Lung microvascular endothelial cell (primary cell): ENCODE measurements around the gene TP73. TPM values are rescaled to one million over a fixed set of nuclear protein-coding genes. Genes with fewer than 3 reads are reported as not detected.

Experiments used
- DNase-seq, 2 donors: peaks; one replicate each; pipeline versions ENCODE4 v3.0.0 to v3.0.0-alpha.2; 2010; ENCODE audit warnings: low read depth in 2 of 2
- total RNA-seq: library from RNA; depleted of rRNA; stranded (reverse); fragments of >200 nt; gene quantifications from 2 replicates; pipeline ENCODE4 v1.2.1, GENCODE V29; 2014

The TP73 gene
- total RNA-seq, 1 donor from 2014 or later, result under 0.01 TPM

DNA sequence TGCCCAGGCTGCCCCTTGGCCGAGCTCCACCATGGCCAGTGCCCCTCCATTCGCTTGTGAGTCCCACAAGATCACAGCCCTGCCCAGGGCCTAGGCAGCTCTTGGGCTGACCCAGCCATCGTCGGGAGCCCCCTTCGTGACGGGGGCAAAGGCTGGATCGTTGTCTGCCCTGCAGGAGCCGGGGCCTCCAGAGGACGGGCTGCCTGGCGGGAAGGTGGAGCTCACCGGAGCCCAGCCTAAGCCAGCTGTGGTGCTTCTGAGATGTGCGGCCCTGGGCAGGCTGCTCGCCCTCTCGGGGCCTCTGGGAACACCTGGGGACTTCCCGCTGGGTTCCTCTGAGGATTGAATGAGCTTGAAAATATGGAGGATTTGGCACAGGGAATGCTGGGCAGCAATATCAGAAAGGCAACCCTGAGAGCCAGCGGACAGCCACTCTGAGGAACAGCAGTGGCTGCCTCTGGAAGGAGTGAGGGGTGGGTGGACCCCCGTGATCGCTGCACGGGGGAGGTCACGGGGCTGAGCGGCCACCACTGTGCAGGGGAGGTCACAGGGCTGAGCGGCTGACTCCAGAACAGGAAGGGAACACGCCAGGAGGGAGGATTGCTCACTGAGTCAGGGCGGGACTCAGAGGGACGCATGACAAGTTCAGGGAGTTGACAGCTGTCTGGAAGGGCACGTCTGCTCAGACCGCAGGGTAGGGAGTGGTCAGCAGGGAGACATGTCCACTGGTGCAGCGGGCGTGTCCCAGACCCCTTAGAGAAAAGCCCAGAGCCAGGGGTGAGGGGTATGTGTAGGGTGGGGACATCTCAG is 19.3 kb downstream of the TP73 start:
- DNase-seq, result peak in 1 of 2 donors; percentile 33

DNA sequence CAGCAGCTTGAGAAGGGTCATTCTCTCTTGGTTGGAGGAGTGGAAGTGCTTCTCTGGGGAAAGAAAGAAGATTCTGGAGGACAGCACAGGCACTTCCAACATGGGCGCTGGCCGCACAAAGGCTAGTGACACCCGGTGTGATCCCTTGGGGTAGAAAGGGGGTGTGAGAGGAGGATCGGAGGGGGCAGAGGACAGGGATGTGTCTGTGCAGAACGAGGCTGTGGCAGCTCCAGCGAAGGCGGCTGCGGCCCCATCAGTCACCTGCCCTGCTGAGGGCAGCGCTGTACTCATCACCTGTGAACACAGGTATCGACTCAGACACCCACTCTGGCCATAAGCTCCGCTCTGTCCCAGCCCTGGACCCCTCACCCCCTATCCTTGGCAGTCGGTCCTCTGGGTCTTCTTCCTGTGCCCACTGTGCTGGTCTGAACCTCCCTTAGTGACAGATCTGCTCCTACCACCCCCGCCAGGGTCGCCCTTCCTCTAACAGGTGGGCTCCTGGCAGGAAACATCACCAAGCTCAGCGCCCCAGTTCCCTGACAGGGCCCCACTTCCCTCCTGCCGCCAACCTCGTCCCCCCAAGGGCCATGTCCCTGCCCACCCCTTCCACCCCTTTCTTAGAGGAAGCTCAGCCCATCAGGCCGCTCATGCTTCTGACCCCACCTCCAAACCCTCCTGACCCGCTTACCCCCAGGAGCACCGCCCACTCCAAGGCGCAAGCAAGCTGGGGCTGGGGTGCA is 20.1 kb downstream of the TP73 start:
- no peak for DNase-seq

DNA sequence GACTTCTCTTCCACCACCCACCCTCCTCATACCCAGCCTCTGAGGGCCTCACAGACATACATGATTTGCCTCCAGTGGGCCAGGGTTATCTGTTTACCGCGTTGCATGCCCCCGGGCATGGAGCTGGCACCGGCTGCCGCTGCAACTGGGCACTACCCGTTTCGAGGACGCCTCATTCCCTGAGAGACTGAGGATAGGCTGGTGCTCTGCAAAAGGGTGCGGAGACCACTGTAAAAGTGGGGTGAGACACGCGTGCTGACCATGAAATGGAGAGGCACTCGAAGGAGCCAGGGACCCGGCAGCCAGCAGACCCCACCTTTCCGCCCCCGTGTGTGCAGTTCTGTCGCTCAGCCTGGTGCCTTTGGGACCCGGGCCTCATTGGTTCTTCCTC is 20.6 kb downstream of the TP73 start:
- no peak for DNase-seq

DNA sequence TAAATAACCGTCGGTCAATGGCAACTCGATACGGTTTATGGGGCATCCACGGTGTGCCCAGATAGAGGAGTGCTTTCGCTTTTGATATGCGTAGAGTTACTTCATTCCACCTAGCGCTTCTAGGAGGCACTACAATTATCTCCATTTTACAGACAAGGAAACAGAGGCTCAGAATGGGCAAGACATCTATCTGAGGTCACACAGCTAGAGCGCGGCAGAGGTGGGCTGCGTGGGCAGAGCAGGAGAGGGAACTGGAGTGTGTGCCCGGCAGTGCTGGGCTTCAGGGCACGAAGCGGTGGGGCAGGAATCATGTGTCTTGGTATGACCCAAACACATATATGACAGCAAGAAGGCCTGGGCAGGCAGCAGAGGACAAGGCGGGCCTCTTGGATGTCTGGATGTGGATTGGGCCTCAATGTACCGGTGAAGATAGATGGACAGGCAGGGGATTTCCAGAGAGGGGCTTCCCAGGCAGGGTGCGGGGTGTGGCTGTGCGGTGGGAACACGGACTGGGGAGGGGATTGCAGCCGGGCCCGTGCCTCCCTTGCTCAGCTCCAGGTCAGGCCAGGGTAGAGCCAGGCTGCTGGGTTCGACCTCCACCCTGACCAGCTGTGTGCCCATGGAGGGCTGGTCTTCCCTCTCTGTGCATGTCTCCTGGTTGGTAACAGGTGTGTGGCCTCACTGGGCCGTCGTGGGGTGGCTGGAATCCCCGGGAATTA is 21.2 kb downstream of the TP73 start:
- no peak for DNase-seq

DNA sequence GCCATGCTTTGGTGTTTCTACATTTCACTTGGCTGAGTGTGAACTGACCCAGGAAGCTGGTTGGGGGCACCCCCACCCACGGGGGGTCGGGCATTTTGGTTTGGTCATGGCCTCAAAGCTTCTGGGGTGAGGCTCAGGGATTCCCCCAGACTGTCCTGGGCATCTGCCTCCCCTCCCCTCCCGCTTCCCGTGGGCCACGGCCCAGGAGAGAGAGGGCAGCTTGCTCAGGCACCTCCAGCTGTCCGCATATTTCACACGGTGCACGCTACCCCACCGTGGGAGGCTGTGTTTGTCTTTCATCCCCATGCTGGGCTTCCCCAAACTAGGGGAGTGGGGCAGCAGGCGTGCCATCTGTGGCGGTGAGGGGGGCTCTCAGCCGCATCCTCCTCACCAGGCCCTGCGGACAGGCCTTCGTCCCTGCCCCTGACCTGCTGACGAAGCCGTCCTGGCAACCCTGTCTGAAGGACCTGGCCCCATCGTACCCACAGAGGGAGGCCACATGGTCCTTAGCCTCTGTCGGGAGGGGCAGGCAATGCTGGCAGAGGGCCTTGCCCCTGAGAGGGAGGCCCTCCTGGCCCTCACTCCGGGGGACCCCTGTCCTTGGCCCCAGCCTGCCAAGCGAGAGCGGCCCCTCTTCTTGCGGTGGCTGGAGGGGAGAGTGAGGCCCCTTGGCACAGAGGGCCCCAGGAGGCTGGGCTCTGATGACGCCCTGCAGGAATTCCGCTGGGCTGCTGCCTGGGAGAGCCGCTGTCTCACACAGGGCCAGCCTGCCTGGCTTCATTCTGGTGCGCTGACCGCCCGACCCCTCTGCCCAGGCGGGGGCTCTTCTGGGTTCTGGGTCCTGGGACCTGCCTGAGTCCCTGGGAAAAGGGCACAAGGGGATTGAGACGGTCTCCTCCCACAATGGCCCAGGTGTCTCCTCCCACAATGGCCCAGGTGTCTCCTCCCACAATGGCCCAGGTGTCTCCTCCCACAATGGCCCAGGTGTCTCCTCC is 22.1 kb downstream of the TP73 start:
- DNase-seq, result no peak

DNA sequence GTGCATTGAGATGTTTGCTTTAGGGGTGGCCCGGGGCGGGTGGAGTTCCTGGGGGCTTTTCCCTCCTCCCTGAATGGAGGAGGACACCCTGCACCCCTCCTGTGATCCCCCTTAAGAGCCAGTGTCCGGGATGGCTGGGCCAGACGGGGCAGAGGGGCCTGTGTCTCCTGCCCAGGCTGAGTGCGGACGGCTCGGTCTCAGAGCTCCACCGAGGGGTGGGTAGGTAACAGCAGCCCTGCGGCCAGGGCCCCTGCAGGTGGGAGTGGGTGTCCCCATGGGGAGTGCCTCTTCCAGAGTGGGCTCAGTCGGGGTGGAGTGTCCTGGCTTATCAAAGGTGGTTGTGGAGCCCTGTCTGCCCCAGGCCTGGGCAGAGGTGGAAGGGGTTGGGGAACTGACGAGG is 23.1 kb downstream of the TP73 start:
- DNase-seq, result no peak

DNA sequence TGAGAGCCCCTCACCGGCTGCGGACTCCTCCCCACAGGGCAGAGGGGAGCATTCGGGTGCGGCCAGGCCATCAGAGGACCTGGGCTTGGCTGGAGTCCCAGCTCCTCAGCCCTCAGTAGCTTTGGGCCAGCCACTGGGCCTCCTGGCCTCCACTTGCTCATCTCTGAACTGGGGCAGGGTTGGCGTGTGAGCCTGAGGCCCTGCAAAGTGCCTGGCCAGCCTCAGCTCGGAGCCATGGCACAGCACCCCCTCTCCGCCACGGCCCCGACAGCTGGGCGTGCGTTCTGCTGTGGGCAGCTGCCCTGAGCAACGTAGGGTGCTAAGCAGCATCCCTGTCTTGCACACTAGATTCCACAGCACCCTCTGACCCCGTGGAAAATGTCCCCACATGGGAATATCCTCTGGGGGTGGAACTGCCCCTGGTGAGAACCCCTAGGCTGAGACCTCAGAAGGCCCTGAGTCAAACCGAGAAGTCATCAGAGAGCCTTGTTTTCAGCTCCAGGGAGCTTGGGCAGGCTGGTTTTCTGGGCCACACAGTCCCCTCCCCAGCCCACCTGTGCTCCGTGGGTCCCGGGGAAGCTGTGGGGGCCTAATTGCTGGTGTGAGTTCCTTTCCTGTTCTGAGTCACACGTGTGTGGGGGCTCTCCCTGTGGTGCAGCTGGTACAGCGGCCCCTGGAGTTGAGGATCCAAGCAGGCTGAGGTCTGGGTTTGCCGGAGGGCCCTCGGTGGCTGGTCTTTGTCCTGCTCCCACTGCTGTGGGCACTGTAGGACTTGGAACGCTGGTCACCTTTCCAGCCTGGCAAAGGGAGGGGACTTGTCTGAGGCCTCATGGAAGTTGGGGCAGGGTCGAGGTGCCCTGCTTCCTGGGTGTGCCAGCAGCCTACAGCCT is 24.5 kb downstream of the TP73 start:
- no peak for DNase-seq

DNA sequence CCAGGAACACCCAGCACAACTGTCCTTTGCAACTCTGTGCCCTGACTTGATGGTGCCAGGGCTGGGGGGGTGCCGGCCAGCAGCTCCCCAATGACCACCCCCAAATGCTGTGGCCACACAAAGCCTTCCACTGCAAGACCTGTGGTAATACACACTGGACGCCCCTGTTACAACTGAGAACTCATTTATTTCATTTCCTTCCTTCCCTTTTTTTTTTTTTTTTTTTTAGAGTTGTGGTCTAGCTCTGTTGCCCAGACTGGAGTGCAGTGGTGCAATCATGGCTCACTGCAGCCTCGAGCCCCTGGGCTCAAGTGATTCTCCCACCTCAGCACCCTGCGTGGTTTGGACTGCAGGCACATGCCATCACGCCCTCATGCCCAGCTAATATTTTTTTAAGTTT is 25.2 kb downstream of the TP73 start:
- DNase-seq, result no peak

DNA sequence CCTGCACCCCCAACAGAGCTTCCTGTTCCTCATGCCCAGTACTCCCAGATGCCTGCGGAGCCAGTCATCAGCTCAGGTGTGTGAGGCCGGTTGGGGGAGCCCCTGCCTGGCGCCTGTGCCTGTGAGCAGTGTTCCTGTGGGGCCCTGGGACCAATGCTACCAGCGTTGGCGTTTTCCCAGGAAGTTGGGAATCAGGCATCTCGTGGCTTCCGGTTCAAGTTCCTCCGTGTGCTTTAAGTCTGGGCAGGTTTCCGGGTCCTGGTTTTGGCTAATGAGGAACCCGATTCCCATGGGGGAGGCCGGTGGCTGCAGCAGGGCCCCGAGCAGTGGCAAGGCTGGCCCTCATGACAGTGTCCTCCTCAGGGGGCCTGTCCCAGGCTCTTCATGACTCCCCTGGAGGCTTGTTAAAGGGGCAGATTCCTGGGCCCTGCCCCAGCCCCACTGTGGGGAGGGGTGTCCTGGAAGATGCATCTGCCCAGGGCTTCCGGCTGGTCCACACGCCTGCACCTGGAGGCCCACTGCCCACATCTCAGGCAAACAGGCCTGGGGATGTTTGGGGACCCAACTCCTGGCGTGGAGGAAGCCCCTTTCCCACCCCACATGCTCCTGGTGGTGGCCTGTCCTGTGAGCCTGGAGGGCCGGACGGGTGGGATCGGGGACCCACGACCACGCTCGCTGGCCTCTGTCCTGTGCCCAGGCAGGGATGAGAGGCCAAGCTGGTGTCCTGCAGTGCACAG is 26.2 kb downstream of the TP73 start:
- DNase-seq, result no peak

DNA sequence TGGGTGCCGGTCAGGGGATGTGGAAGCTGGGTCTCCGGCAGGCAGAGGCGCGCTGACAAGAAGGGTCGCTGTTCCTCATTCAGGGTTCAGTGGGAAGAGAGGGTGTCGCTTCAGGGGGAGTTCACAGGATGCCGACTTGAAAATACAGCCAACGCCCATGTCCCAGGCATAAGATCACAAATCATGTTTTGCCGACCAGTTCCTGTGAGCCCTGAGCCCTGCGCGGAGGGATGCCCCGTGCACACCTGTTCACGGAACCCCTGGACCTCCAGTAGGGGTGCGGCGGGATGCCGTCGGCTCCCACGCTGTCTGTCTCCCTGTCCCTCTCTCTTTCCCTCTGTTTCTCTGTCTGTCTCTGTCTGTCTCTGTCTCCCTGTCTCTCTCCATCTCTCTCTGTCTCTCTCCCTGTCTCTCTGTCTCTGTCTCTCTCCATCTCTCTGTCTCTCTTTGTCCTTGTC is 26.8 kb downstream of the TP73 start:
- no peak for DNase-seq

DNA sequence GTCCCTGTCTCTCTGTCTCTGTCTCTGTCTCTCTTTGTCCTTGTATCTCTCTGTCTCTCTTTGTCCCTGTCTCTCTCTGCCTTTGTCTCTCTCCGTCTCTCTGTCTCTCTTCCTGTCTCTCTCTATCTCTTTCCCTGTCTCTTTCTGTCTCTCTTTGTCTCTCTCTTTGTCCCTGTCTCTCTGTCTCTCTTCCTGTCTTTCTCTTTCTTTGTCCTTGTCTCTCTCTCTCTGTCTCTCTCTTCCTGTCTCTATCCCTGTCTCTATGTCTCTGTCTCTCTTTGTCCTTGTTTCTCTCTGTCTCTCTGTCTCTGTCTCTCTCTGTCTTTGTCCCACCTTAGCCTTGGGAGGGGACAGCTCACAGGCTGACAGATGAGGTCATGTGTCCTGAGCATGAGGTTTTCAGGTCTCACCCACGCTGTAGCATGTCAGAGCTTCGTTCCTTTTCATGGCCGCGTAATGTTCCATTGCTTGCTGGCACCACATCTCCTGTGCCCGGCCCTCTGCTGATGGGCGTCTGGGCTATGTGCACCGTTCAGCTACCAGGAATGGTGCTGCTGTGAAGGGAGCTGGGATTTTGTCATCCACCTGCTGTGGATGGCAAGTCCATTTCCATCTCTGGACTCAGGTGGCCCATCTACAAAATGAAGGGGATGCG is 27.6 kb downstream of the TP73 start:
- DNase-seq, result no peak

DNA sequence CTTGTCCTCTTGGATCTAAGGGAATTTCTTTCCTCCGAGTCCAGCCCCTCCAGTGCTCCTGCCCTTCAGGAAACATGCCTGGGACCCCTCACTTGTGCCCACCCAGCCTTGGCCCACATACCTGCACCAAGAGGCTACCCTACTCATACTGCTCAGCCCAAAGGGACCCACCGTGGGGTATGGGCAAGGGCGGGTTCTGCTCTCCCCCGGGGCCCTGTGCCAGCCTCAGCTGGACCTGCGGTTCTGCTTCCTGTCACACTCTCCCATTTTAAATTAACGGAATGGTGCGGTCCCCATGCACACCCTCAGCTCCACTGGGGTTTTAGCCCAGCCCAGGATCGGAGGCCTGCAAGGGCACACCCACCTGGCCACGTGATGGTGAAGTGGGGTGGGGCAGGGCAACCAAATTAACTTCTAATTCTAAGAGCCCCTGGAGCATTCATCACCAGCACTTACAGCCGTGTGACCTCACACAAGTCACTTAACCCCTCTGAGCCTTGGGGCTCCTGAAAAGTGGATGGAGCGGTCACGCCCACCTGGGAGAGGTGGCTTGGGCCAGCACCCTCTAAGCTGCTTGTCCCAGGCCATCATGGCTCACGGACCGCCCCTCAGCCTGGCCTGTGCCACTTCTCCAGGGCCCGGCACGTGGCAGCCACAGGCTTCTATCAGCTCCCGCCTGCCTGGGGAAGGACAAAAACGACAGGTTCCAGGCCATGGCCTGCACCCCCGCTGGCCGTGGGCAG is 28.3 kb downstream of the TP73 start:
- no peak for DNase-seq

DNA sequence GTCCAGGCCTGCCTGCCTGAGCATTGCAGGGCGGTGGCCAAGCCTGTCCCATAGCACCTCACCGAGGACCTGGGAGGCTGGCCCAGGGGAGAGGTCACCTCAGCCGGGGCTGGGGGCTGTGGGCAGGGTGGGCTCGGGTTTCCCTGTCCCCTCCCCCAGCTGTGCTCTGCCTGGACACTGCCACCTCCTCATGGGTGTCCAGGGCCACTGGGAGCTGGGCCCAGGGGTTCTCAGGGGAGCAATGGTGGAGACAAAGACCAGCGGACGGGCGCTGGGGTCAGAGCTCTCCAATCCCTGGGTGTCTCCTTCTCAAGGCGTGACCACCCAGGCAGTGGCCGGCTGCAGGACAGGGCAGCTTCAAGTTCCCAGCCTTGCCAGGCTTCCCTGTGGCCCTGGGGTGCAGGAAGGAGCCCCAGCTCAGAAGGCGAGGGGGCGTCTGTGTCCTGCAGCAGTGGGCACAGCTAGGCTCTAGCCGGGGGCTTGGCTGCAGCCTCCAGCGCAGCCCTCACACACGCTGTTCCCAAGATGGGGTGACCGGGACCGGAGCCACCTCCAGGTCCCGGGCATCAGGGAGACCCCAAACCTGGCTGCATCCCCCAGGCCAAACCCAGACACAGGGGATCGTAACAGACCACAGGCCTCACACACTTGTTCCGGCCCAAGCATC is 29.0 kb downstream of the TP73 start:
- no peak for DNase-seq

DNA sequence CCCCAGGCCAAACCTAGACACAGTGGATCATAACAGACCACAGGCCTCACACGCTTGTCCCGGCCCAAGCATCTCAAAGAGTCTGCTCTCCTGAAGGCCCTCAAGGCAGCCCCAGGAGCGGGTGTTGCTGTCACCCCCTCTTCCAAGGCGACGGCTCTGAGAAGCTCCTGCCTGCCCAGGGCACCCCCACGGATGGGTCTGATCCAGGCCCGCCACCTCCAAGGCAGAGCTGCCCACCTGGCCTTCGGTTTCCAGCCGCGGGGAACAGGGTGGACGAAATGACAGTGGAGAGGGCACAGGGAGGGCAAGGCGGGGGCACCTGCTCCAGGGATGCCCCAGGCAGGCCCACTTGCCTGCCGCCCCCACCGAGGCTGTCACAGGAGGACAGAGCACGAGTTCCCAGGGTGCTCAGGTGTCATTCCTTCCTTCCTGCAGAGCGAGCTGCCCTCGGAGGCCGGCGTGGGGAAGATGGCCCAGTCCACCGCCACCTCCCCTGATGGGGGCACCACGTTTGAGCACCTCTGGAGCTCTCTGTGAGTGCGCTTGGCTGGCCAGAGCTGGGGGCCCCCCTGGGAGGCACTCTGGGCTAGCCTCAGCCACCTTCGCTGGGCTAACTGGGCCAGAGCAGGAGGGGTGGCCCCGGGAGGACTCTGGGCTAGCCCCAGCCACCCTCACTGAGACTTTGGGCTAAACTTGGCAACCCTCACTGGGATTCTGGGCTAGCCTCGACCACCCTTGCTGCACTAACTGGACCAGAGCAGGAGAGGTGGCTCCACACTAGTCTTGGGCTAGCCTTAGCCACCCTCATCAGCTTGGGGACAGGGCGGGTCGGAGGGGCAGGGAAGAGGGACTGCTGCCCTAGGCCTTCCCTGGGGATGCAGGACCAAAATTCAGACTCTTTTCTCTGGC is 29.8 kb downstream of the TP73 start:
- no peak for DNase-seq

DNA sequence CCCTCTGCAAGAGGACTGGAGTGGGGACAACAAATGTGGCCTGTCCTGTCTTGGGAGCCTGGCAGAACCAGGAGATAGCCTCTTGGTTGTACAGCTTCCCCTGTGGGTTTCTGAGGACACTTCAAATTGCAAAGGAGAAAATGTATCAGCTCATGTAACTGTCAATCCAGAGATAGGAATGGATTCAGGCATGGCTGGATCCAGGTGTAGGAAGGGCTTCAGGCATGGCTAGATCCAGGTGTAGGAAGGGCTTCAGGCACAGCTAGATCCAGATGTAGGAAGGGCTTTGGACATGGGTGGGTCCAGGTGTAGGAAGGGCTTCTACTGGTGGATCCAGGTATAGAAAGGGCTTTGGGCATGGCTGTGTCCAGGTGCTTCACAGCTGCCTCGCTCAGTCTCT is 30.9 kb downstream of the TP73 start:
- no peak for DNase-seq

DNA sequence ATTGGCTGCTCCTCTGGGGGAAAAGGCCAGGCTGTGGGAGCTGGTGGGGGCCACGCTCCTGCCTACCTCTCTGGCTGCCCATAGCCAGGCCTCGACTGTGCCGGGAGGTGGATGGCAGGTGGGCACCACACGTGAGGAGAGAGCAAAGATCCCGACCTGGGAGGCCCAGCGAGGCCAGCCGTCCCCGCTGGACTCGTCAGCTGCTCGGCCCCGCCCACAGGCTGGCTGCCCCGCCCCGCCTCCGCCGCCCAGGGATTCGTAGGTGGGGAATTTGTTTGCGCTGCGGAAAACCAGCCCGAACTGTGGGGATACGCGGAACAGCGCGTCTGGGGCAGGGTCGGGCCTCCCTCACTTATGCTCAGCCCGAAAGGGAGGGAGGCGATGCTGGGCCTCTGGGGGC is 31.7 kb downstream of the TP73 start:
- peak; percentile 25 to 39 for DNase-seq
